Neural progenitor cell (in vitro differentiated cells): ENCODE measurements around the gene MYLK. TPM values are rescaled to one million over a fixed set of nuclear protein-coding genes. Genes with fewer than 3 reads are reported as not detected.

Source experiments
- DNase-seq: peaks from one replicate; pipeline ENCODE4 v3.0.0-alpha.2; 2016; ENCODE audit warnings: low spot score
- H2AFZ ChIP-seq: fragments of 200-600 bp; sonication (generic); replicated peaks from 2 replicates; pipeline ENCODE4 v1.6.1; 2016; ENCODE audit warnings: antibody characterized with exemption
- H3F3A ChIP-seq: fragments of 200-600 bp; sonication (generic); 2 replicates; pipeline ENCODE4 v1.6.1; 2016; ENCODE audit warnings: antibody characterized with exemption, low read depth
- H3K27ac ChIP-seq: fragments of 200-600 bp; sonication (generic); 2 replicates; pipeline ENCODE4 v1.5.1; 2016; ENCODE audit warnings: mild to moderate bottlenecking
- H3K27me3 ChIP-seq: fragments of 200-600 bp; sonication (generic); 2 replicates; pipeline ENCODE4 v1.6.1; 2016; ENCODE audit warnings: mild to moderate bottlenecking, moderate library complexity
- H3K36me3 ChIP-seq: fragments of 200-600 bp; sonication (generic); 2 replicates; pipeline ENCODE4 v1.5.1; 2016
- H3K4me1 ChIP-seq: fragments of 200-600 bp; sonication (generic); 2 replicates; pipeline ENCODE4 v1.6.1; 2016; ENCODE audit warnings: mixed run types
- H3K4me2 ChIP-seq: fragments of 200-600 bp; sonication (generic); 2 replicates; pipeline ENCODE4 v1.6.1; 2016
- H3K4me3 ChIP-seq: fragments of 200-600 bp; sonication (generic); 2 replicates; pipeline ENCODE4 v1.5.1; 2016
- H3K79me2 ChIP-seq: fragments of 200-600 bp; sonication (generic); 2 replicates; pipeline ENCODE4 v1.6.1; 2016; ENCODE audit warnings: low read depth
- H3K9ac ChIP-seq: fragments of 200-600 bp; sonication (generic); 2 replicates; pipeline ENCODE4 v1.6.1; 2016
- H3K9me3 ChIP-seq: fragments of 200-600 bp; sonication (generic); 2 replicates; pipeline ENCODE4 v1.5.1; 2016; ENCODE audit warnings: low read depth
- H4K20me1 ChIP-seq: fragments of 200-600 bp; sonication (generic); 2 replicates; pipeline ENCODE4 v1.6.1; 2016; ENCODE audit warnings: low read depth
- H3K27ac Mint-ChIP-seq: 3 replicates; pipeline ENCODE4 v1.8.0; 2021; ENCODE audit warnings: mixed read lengths
- H3K27me3 Mint-ChIP-seq: 2 replicates; pipeline ENCODE4 v1.8.0; 2022; ENCODE audit warnings: low read depth, mild to moderate bottlenecking, inconsistent platforms, moderate library complexity, mixed read lengths; ENCODE audit not compliant: insufficient read depth
- H3K36me3 Mint-ChIP-seq: 3 replicates; pipeline ENCODE4 v1.8.0; 2021; ENCODE audit warnings: mixed read lengths
- H3K4me1 Mint-ChIP-seq: 3 replicates; pipeline ENCODE4 v1.8.0; 2021; ENCODE audit warnings: mixed read lengths
- H3K4me3 Mint-ChIP-seq: 3 replicates; pipeline ENCODE4 v1.8.0; 2021; ENCODE audit warnings: mild to moderate bottlenecking, moderate library complexity, mixed read lengths
- H3K9me3 Mint-ChIP-seq: 3 replicates; pipeline ENCODE4 v1.8.0; 2020; ENCODE audit warnings: mixed read lengths
- EZH2 ChIP-seq: fragments of 200-600 bp; sonication (generic); IDR thresholded peaks from 2 replicates; pipeline ENCODE4 v1.6.1; 2017; ENCODE audit warnings: antibody characterized with exemption, mild to moderate bottlenecking, moderate library complexity
- EZH2phosphoT487 ChIP-seq: fragments of 200-600 bp; sonication (generic); IDR thresholded peaks from 2 replicates; pipeline ENCODE4 v1.6.1; 2017; ENCODE audit warnings: antibody characterized with exemption
- total RNA-seq: library from RNA; depleted of rRNA; stranded (reverse); fragments of >200 nt; gene quantifications from 2 replicates; pipeline ENCODE4 v1.2.3, GENCODE V29; 2015; ENCODE audit warnings: low replicate concordance
- TF ChIP-seq, protein P1 (sequence below): fragments of 200-600 bp; sonication (generic); IDR thresholded peaks from 2 replicates; pipeline ENCODE4 v1.5.1; 2017; ENCODE audit warnings: antibody characterized with exemption, mild to moderate bottlenecking

MYLK gene
- total RNA-seq, 1 donor from 2014 or later: 28.4 TPM

DNA sequence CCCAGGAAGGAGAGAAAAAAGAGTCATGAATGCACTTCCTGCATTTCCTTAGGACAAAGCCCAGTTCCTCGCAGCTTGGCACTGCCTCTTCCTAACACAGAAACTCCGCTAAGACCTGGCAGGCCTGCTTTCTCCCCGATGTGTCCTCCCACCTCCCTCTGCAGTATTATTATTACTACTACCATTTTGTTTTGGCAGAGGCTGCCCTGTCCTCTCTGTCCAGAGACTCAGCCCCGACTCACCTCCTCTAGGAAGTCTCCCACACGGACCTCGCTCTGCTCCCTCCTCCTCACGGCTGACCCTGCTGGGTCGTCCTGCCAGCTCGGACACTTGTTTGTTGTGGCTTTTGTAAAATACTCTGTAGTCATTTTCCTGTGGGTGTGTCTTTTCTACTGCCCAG lies 192.1 kb downstream of the MYLK start:
- no peak overlapping the region for H3K9ac ChIP-seq
- Mint-ChIP-seq H3K4me3 (no peak overlapping the region), H3K27ac (no peak overlapping the region), H3K27me3 (no peaks in the 10 kb centered on the region), H3K4me1 (peaks cover 45% of the 10 kb centered on the region), H3K9me3 (peaks cover 2% of the 10 kb centered on the region), H3K36me3 (peaks cover 26% of the 10 kb centered on the region)
- no peaks in the 10 kb centered on the region for H3K27me3 ChIP-seq
- no peaks in the 10 kb centered on the region for H3K79me2 ChIP-seq
- no peaks in the 10 kb centered on the region for H4K20me1 ChIP-seq
- no peak overlapping the region for H3K4me2 ChIP-seq
- no peaks in the 10 kb centered on the region for H3K9me3 ChIP-seq
- H3K4me1 ChIP-seq: peaks cover 37% of the 10 kb centered on the region
- H3K4me3 ChIP-seq: no peak overlapping the region
- no peaks in the 10 kb centered on the region for H3K36me3 ChIP-seq
- no peak for DNase-seq
- peaks cover 13% of the 10 kb centered on the region for H3F3A ChIP-seq
- TF ChIP-seq EZH2 (no peak), EZH2phosphoT487 (no peak)
- TF ChIP-seq, protein P1, sequence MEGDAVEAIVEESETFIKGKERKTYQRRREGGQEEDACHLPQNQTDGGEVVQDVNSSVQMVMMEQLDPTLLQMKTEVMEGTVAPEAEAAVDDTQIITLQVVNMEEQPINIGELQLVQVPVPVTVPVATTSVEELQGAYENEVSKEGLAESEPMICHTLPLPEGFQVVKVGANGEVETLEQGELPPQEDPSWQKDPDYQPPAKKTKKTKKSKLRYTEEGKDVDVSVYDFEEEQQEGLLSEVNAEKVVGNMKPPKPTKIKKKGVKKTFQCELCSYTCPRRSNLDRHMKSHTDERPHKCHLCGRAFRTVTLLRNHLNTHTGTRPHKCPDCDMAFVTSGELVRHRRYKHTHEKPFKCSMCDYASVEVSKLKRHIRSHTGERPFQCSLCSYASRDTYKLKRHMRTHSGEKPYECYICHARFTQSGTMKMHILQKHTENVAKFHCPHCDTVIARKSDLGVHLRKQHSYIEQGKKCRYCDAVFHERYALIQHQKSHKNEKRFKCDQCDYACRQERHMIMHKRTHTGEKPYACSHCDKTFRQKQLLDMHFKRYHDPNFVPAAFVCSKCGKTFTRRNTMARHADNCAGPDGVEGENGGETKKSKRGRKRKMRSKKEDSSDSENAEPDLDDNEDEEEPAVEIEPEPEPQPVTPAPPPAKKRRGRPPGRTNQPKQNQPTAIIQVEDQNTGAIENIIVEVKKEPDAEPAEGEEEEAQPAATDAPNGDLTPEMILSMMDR: no peak
- H2AFZ ChIP-seq: no peak overlapping the region
- no peak overlapping the region for H3K27ac ChIP-seq

DNA sequence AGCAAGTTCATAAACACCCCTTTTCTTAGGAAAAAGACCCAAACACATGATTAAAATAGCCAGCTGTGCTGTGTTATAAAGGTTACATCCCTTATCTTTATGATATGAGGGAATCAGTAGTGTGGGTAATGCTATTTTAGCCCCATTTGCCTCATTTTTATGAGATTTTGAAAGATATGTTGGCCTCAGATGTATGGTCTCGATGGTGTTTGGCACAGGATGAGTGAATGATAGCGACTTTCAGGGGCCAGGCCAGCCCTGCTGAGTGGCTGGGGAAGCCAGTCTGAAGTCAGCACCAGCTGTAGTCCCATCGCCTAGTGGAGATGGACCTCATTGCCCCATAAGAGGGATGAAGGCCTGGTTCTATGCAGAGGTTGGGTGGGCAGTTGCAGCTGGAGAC lies 194.3 kb downstream of the MYLK start:
- peaks cover 2% of the 10 kb centered on the region for H3K9me3 Mint-ChIP-seq
- no peaks in the 10 kb centered on the region for H3K27me3 ChIP-seq
- no peaks in the 10 kb centered on the region for H3K9me3 ChIP-seq

DNA sequence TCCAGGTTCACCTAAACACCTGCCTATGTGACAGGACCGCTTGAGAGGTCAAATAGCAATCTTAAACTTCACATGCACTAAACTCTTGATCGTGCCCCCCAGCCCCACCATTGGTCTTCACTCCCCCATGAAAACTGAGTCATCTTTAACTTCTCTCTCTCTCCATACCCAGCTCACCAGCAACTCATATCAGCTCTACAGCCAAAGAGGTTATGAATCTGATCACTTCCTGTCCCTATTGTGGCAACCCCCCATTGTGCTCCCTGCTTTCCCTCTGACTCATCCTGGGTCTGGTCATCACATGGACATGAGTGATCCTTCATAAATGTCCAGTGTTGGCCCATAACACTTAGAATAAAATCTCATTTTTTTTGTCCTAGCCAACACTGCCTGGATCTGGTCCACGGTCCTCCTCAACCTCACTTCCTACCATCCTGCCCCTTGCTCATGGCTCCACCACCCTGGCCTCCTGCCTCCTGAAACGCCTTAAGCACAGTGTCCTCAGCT lies 195.8 kb downstream of the MYLK start:
- Histone ChIP-seq H3K4me1 (peaks cover 29% of the 10 kb centered on the region), H4K20me1 (no peaks in the 10 kb centered on the region), H3K9ac (no peak overlapping the region), H3F3A (peaks cover 13% of the 10 kb centered on the region), H3K27me3 (no peaks in the 10 kb centered on the region), H3K79me2 (no peaks in the 10 kb centered on the region), H3K4me2 (no peak overlapping the region), H3K4me3 (no peak overlapping the region), H2AFZ (no peak overlapping the region), H3K9me3 (no peaks in the 10 kb centered on the region), H3K36me3 (no peaks in the 10 kb centered on the region), H3K27ac (no peak overlapping the region)
- Mint-ChIP-seq H3K36me3 (peaks cover 28% of the 10 kb centered on the region), H3K9me3 (no peaks in the 10 kb centered on the region), H3K4me3 (no peak overlapping the region), H3K27ac (no peak overlapping the region), H3K4me1 (peaks cover 24% of the 10 kb centered on the region), H3K27me3 (no peaks in the 10 kb centered on the region)
- TF ChIP-seq, protein P1: no peak
- TF ChIP-seq EZH2: no peak
- TF ChIP-seq EZH2phosphoT487: no peak
- DNase-seq: no peak

More for the DNA sequence above, 194.3 kb downstream of the MYLK start:
- no peak for DNase-seq
- H3K4me1 Mint-ChIP-seq: peaks cover 35% of the 10 kb centered on the region
- no peaks in the 10 kb centered on the region for H3K36me3 ChIP-seq
- TF ChIP-seq EZH2: no peak
- TF ChIP-seq, protein P1: no peak
- no peak overlapping the region for H2AFZ ChIP-seq
- H4K20me1 ChIP-seq: no peaks in the 10 kb centered on the region
- no peak overlapping the region for H3K27ac Mint-ChIP-seq
- H3K27me3 Mint-ChIP-seq: no peaks in the 10 kb centered on the region
- H3K4me3 ChIP-seq: no peak overlapping the region
- H3K9ac ChIP-seq: no peak overlapping the region
- no peak overlapping the region for H3K4me3 Mint-ChIP-seq
- no peak overlapping the region for H3K4me2 ChIP-seq
- peaks cover 26% of the 10 kb centered on the region for H3K36me3 Mint-ChIP-seq
- peaks cover 13% of the 10 kb centered on the region for H3F3A ChIP-seq
- H3K79me2 ChIP-seq: no peaks in the 10 kb centered on the region
- H3K27ac ChIP-seq: no peak overlapping the region
- H3K4me1 ChIP-seq: peaks cover 36% of the 10 kb centered on the region
